GM11168 (cell line): ENCODE measurements around the gene SNRPA1.

Experiments
- in situ Hi-C: fragments of 300-500 bp; cut with MboI; formaldehyde crosslinking; loops from one replicate; pipeline ENCODE4 v1.12.0; 2022; ENCODE audit warnings: low sequenced_read_pairs; ENCODE audit not compliant: unreplicated experiment

Gene SNRPA1

GRCh38 chr15:101320501-101321052 is 25.5 kb upstream of the SNRPA1 start:
- in situ Hi-C loops, result no loop called here

- in situ Hi-C loops, result no loop called here
Measured at GRCh38 chr15:101318839-101319238, 23.8 kb upstream of the SNRPA1 start.

GRCh38 chr15:101318147-101318819 is 23.2 kb upstream of the SNRPA1 start:
- in situ Hi-C loops, result no loop called here

- in situ Hi-C loops, result no loop called here
Measured at GRCh38 chr15:101317336-101317872, 22.4 kb upstream of the SNRPA1 start.

- in situ Hi-C loops, result no loop called here
Measured at GRCh38 chr15:101316529-101316928, 21.5 kb upstream of the SNRPA1 start.

GRCh38 chr15:101315736-101316135 is 20.7 kb upstream of the SNRPA1 start:
- in situ Hi-C loops, result no loop called here

GRCh38 chr15:101314336-101315125 is 19.5 kb upstream of the SNRPA1 start:
- in situ Hi-C loops, result no loop called here

GRCh38 chr15:101313041-101313761 is 18.2 kb upstream of the SNRPA1 start:
- in situ Hi-C loops, result no loop called here

GRCh38 chr15:101310508-101310907 is 15.5 kb upstream of the SNRPA1 start:
- in situ Hi-C loops, result no loop called here

- in situ Hi-C loops, result no loop called here
Measured at GRCh38 chr15:101310161-101310480, 15.1 kb upstream of the SNRPA1 start.

- in situ Hi-C loops, result no loop called here
Measured at GRCh38 chr15:101309436-101310160, 14.6 kb upstream of the SNRPA1 start.

GRCh38 chr15:101308604-101309435 is 13.8 kb upstream of the SNRPA1 start:
- in situ Hi-C loops, result no loop called here

GRCh38 chr15:101307897-101308603 is 13.0 kb upstream of the SNRPA1 start:
- in situ Hi-C loops, result no loop called here

- in situ Hi-C loops, result no loop called here
Measured at GRCh38 chr15:101307048-101307896, 12.2 kb upstream of the SNRPA1 start.

GRCh38 chr15:101306341-101307047 is 11.4 kb upstream of the SNRPA1 start:
- in situ Hi-C loops, result no loop called here

- in situ Hi-C loops, result no loop called here
Measured at GRCh38 chr15:101305820-101306255, 10.8 kb upstream of the SNRPA1 start.

GRCh38 chr15:101303408-101303807 is 8.4 kb upstream of the SNRPA1 start:
- in situ Hi-C loops, result no loop called here
